GM12874 (cell line): Measurements from ENCODE around the gene KDM6A.

Experiments used
- TF ChIP-seq, protein P1 (sequence below): IDR thresholded peaks from 2 replicates; pipeline ENCODE4 v1.5.1; 2011; ENCODE audit warnings: low read depth, mild to moderate bottlenecking, control low read depth, low read length, moderate library complexity; ENCODE audit not compliant: insufficient read depth

The KDM6A gene

GRCh38 chrX:44997888-44998287 is 124.9 kb downstream of the KDM6A start:
- TF ChIP-seq, protein P1, sequence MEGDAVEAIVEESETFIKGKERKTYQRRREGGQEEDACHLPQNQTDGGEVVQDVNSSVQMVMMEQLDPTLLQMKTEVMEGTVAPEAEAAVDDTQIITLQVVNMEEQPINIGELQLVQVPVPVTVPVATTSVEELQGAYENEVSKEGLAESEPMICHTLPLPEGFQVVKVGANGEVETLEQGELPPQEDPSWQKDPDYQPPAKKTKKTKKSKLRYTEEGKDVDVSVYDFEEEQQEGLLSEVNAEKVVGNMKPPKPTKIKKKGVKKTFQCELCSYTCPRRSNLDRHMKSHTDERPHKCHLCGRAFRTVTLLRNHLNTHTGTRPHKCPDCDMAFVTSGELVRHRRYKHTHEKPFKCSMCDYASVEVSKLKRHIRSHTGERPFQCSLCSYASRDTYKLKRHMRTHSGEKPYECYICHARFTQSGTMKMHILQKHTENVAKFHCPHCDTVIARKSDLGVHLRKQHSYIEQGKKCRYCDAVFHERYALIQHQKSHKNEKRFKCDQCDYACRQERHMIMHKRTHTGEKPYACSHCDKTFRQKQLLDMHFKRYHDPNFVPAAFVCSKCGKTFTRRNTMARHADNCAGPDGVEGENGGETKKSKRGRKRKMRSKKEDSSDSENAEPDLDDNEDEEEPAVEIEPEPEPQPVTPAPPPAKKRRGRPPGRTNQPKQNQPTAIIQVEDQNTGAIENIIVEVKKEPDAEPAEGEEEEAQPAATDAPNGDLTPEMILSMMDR, result no peak

GRCh38 chrX:45001048-45001447 is 128.1 kb downstream of the KDM6A start:
- TF ChIP-seq, protein P1, result no peak

DNA sequence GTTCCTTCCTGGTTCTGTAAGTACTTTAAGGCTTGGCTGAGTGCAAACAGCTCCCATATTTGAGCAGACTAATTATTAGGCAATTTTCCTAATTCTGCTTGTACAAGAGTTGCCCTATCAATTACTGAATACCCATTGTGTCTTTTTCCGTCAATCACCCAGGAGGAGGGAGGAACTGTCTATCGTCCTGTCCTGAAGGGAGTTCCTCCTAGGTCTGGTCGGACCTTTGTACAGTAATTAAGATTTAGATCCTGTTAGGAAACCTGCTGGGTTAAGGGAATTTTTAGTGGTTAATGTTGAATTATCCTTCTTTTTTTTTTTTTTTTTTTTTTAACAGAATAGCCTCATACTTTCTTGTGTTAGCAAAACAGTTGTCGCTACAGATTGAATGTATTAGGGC is 130.1 kb downstream of the KDM6A start:
- TF ChIP-seq, protein P1, result no peak

DNA sequence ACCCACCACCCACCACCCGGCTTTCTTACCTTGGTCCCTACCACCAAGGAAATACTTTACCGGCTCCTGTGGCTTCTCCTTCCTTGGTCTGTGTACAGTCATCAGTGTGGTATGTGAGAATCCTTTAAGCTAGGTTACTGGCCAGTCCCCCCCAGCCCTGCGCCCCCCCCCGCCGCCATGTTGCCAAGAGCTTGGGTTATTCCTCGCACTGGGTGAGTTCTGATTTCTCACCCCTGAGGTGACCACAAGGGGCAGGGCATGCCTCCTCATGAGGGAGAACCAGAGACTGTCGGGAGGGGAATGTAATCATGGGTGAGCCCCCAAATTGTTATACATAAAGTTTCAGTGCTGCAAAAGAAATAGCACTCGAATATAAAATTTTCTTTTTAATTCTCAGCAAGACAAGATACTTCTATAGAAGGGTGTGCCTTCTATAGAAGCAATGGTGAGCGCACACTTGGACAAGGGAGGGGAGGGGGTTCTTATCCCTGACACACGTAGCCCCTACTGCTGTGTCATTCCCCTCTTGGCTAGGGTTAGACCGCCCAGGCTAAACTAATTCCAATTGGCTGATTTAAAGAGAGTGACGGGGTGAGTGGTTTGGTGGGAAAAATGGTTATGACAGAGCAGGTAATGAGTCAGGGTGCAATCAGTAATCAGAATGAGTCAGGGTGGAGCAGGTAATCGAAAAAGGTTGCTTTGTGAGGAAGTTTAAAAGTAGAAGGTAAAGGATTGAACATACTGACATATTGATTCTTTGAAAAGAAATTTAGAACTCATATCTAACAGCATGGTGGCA is 133.2 kb downstream of the KDM6A start:
- TF ChIP-seq, protein P1, result no peak

DNA sequence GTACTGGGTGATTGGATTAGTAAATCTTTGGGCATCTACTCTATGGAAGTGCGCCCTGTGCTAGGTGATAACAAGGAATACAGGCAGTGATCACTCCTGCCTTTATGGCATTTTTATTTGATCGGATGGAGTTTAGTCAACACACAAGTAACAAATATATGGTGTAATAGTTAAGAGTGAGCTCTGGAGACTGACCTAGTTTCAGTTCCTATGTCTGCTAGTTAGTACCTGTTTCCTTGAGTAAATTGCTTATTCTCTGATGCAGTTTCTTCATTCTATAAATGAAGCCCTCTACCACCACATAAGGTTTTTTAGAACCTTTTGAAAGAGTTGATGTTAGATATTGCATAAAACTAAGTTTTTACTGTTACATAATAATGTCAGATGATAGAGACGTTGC is 134.6 kb downstream of the KDM6A start:
- TF ChIP-seq, protein P1, result no peak

- TF ChIP-seq, protein P1, result no peak
Observed at GRCh38 chrX:45009371-45010000, 136.5 kb downstream of the KDM6A start.

DNA sequence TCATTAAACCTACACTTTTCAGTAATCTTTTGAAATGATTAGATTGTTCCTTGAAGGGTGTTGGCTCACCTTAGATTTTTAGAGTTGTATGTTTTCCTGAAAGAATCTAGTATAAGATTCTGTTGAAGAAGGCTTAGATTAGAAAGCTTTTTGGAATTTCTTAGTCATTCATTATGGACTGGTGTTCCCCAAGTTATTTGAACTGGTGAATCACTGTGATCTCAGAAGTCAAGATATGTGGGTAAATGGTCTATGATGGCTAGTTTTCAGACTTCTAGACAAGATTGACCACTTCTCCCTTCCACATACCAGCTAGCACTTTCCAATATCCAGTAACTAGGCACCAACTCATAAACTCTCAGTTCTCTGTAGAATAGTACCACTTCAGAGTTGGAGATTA is 138.1 kb downstream of the KDM6A start:
- TF ChIP-seq, protein P1, result no peak
